Stimulated activated CD4-positive, alpha-beta T cell treated with anti-CD3 and anti-CD28 coated beads, TNF-alpha, amount 100 ng/mL, for 1 hour (primary cell): ENCODE measurements around the gene APOBEC2.

Experiments
- DNase-seq, 3 donors: peaks; one replicate each; pipeline ENCODE4 v3.0.0-alpha.2; 2020; ENCODE audit warnings: low read depth in 3 of 3, low spot score in 1 of 3

Gene APOBEC2

GRCh38 chr6:41037107-41037900 lies 15.7 kb upstream of the APOBEC2 start:
- DNase-seq: no peak

GRCh38 chr6:41038205-41038604 lies 14.8 kb upstream of the APOBEC2 start:
- no peak for DNase-seq

- DNase-seq: peak in 2 of 3 donors; percentile 24 to 31
These were observed 13.7 kb upstream of the APOBEC2 start, which contains the start of gene UNC5CL for GRCh38 chr6:41039060-41039998. Gene UNC5CL, minus strand, starts transcription at chr6:41039221. Its CDS starts 4,147 bp downstream, at chr6:41035074.

- no peak for DNase-seq
These were observed 12.7 kb upstream of the APOBEC2 start for GRCh38 chr6:41040101-41040939.

- no peak for DNase-seq
These were observed 12.0 kb upstream of the APOBEC2 start for GRCh38 chr6:41040940-41041536.

GRCh38 chr6:41042226-41043055 lies 10.6 kb upstream of the APOBEC2 start, which contains the start of gene TSPO2:
Gene TSPO2, plus strand, starts transcription at chr6:41042467. Its CDS starts 519 bp downstream, at chr6:41042986.
- DNase-seq: no peak

- DNase-seq: no peak
These were observed 9.9 kb upstream of the APOBEC2 start for GRCh38 chr6:41043151-41043550.

- DNase-seq: no peak
These were observed 7.3 kb upstream of the APOBEC2 start for GRCh38 chr6:41045664-41046063.

- DNase-seq: no peak
These were observed 6.9 kb upstream of the APOBEC2 start for GRCh38 chr6:41046084-41046483.

GRCh38 chr6:41047306-41047705 lies 5.7 kb upstream of the APOBEC2 start:
- no peak for DNase-seq

GRCh38 chr6:41047745-41048732 lies 5.0 kb upstream of the APOBEC2 start:
- no peak for DNase-seq

GRCh38 chr6:41049521-41049920 lies 3.5 kb upstream of the APOBEC2 start:
- DNase-seq: no peak

- DNase-seq: no peak
These were observed 3.0 kb upstream of the APOBEC2 start for GRCh38 chr6:41049955-41050354.

- DNase-seq: no peak
These were observed 2.5 kb upstream of the APOBEC2 start for GRCh38 chr6:41050536-41050935.

GRCh38 chr6:41051873-41052272 lies 1.1 kb upstream of the APOBEC2 start:
- DNase-seq: no peak

- DNase-seq: no peak
These were observed 1.5 kb downstream of the APOBEC2 start for GRCh38 chr6:41054511-41054910.

- no peak for DNase-seq
These were observed 2.1 kb downstream of the APOBEC2 start for GRCh38 chr6:41055149-41055548.

- DNase-seq: no peak
These were observed 3.9 kb downstream of the APOBEC2 start for GRCh38 chr6:41056768-41057490.
